ENCODE data around the gene ZNF350. TPM values are rescaled to one million over a fixed set of nuclear protein-coding genes. Genes with fewer than 3 reads are reported as not detected.

ZNF350 gene
- total and polyA plus RNA-seq, 9 donors, result 9.2 to 16.6 (median 13.9) TPM

DNA sequence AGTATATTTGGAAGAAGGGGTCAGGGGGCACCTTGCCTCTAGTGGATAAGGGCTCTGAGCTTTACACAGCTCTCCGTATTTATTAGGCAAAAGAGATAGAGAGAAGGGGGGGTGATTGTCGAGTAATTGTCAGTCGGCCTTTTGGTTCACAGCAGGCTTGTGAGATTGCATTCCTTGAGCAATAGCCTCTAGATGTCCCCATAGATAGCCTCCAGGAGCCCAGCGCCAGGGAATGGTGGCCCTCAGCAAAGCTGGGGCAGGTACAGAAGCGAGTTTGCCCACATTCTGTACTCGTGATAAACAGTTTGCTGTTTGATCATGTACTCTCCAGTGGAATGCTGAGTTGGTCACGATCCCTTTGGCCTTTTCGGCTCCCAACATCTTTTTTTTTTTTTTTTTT is 54.7 kb downstream of the ZNF350 start:
- Histone ChIP-seq H3K4me1 (ENCODE audit: insufficient read depth) (no peaks in the 10 kb centered on the region), H3K4me3 (no peak overlapping the region), H3K27ac (no peak overlapping the region), H3K27me3 (no peaks in the 10 kb centered on the region), H3K9me3 (peaks cover 0 to 29% of the 10 kb centered on the region in 2 donors), H3K36me3 (no peaks in the 10 kb centered on the region)
- DNase-seq, result no peak
- TF ChIP-seq, protein P1, sequence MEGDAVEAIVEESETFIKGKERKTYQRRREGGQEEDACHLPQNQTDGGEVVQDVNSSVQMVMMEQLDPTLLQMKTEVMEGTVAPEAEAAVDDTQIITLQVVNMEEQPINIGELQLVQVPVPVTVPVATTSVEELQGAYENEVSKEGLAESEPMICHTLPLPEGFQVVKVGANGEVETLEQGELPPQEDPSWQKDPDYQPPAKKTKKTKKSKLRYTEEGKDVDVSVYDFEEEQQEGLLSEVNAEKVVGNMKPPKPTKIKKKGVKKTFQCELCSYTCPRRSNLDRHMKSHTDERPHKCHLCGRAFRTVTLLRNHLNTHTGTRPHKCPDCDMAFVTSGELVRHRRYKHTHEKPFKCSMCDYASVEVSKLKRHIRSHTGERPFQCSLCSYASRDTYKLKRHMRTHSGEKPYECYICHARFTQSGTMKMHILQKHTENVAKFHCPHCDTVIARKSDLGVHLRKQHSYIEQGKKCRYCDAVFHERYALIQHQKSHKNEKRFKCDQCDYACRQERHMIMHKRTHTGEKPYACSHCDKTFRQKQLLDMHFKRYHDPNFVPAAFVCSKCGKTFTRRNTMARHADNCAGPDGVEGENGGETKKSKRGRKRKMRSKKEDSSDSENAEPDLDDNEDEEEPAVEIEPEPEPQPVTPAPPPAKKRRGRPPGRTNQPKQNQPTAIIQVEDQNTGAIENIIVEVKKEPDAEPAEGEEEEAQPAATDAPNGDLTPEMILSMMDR (IDR thresholded peaks at IDR 0.05), result no peak
- TF ChIP-seq POLR2A (IDR thresholded peaks at IDR 0.05) (no peak), EP300 (IDR thresholded peaks at IDR 0.05) (no peak)
- WGBS, 3 donors, result 90 to 98% (median 91%) methylated on average over 8 of the region's 8 CpGs
- intact Hi-C loops (cut with DNase I), result no loop called here

DNA sequence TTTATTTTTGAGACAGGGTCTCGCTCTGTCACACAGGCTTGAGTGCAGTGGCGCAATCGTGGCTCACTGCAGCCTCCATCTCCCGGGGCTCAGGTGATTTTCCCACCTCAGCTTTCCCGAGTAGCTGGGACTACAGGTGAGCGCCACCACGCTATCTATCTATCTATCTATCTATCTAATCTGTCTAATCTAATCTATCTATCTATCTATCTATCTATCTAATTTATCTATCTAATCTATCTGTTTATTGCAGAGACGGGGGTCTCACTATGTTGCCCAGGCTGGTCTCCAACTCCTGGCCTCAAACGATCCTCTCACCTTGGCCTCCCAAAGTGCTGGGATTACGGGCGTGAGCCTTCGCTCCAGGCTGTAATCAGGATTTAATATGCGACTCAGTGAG is 58.8 kb downstream of the ZNF350 start:
- WGBS, 3 donors, result 30 to 31% (median 30%) methylated on average over 13 of the region's 13 CpGs
- Histone ChIP-seq H3K4me1 (ENCODE audit: insufficient read depth) (no peaks in the 10 kb centered on the region), H3K4me3 (peak overlapping the region; percentile 89), H3K36me3 (no peaks in the 10 kb centered on the region), H3K27ac (no peak overlapping the region), H3K9me3 (peaks cover 0 to 11% of the 10 kb centered on the region in 2 donors), H3K27me3 (no peaks in the 10 kb centered on the region)
- intact Hi-C loops (cut with DNase I), result no loop called here
- DNase-seq, result no peak
- no peak for TF ChIP-seq POLR2A (IDR thresholded peaks at IDR 0.05)
- TF ChIP-seq, protein P1 (IDR thresholded peaks at IDR 0.05), result no peak
- TF ChIP-seq EP300 (IDR thresholded peaks at IDR 0.05), result no peak

DNA sequence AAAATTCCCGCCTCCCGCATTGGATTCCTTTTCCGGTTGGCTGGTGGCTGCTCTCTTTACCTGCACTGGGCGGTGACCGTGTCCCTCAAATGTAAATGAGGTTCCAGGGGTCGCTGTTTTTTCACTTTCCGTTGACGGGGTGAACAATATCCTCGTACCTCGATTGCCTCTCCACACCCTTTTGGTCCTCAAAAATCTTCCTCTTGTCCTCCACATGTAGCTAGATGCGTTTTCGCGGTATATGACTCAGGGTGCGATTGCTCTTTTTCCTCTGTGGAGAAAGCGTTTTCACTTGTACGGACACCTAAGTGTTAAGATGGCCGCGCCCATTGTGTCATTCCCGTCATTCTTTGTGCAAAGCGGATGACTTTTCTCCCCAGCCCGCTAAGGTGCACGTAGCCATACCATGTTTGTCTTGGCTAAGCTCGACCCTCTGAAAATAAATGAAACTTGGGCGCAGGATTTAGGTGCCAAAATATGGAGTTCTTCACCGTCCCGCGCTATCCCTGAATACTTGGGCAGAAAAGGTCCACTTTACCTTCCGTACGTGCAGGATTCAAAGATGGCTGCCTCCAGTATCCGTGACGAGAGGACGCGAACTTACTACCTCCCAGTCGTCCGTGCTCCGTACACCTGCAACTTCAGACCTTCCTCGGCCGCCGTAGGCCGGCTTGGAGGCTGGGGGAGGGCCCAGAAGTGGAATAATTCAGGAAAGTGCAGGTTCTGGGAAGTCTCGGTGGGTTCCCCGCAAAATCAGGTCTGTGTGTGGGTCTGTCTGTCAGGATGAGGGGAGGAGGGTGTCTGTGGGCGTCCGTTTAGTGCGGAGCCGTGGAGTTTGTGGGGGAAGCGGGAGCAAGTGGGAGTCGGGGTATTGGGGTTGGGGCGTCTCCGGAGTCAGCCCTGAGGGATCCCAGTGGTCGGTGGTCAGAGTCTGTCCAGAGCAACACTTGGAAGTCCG is 59.6 kb downstream of the ZNF350 start, which contains the start of gene ZNF613:
TSS of gene ZNF613 (plus strand) at position 689 of the 958 bp plus-strand sequence. CDS start 8,749 bp downstream, outside the sequence.
- Histone ChIP-seq H3K4me3 (peak within 1 kb of the TSS; percentile 89), H3K4me1 (ENCODE audit: insufficient read depth) (no peaks in the 10 kb centered on the region), H3K27ac (peak within 1 kb of the TSS; percentile 84), H3K9me3 (peaks cover 0 to 12% of the 10 kb centered on the region in 2 donors), H3K36me3 (no peaks in the 10 kb centered on the region), H3K27me3 (no peaks in the 10 kb centered on the region)
- 0 to 1% (median 0%) methylated on average over 52 of the region's 52 CpGs for WGBS, 3 donors
- TF ChIP-seq, protein P1 (IDR thresholded peaks at IDR 0.05), result peak in 2 of 3 donors; percentile 17 to 25
- TF ChIP-seq EP300 (IDR thresholded peaks at IDR 0.05), result no peak
- peak; percentile 85 to 89 (median 87) for DNase-seq
- intact Hi-C loops (cut with DNase I), result no loop called here

DNA sequence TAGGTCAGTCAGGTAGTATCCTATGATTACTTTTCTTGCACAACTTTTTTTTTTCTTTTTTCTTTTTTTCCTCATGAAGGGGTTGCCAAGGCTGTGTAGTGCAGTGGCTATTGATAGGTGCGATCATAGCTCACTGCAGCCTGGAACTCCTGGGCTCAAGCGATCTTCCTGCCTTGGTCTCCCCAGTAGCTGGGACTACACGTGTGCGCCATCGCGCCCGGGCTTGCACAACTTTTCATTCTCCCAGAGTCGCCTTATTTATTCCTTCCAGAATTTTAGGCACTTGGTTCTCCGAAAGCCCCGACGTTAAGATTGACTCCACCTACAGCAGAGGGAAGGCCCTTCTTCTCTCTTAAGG is 60.2 kb downstream of the ZNF350 start:
- Histone ChIP-seq H3K9me3 (peaks cover under 1 to 14% of the 10 kb centered on the region in 2 donors), H3K36me3 (no peaks in the 10 kb centered on the region), H3K27me3 (no peaks in the 10 kb centered on the region), H3K27ac (peak overlapping the region in 1 of 2 donors; percentile 84), H3K4me3 (peak overlapping the region; percentile 89), H3K4me1 (ENCODE audit: insufficient read depth) (no peaks in the 10 kb centered on the region)
- TF ChIP-seq EP300 (IDR thresholded peaks at IDR 0.05) (no peak), POLR2A (IDR thresholded peaks at IDR 0.05) (no peak)
- TF ChIP-seq, protein P1 (IDR thresholded peaks at IDR 0.05), result no peak
- intact Hi-C loops (cut with DNase I), result no loop called here
- 14 to 16% (median 15%) methylated on average over 11 of the region's 11 CpGs for WGBS, 3 donors
- DNase-seq, result no peak
